C4-2B (cell line): ENCODE measurements around the gene RRP8.

Experiments
- H3K27ac ChIP-seq: fragments of 450-650 bp; 2 replicates; pipeline ENCODE4 v1.5.1; 2017
- CTCF ChIP-seq: fragments of 450-650 bp; conservative IDR thresholded peaks from 2 replicates; pipeline ENCODE4 v1.5.1; 2017; ENCODE audit warnings: mild to moderate bottlenecking
- ZFX ChIP-seq: fragments of 450-650 bp; IDR thresholded peaks from 2 replicates; pipeline ENCODE4 v1.6.1; 2017

Gene RRP8

GRCh38 chr11:6632116-6633073 lies 29.0 kb upstream of the RRP8 start:
- no peak overlapping the region for H3K27ac ChIP-seq
- TF ChIP-seq CTCF (no peak), ZFX (no peak)

GRCh38 chr11:6631361-6631890 lies 28.0 kb upstream of the RRP8 start:
- H3K27ac ChIP-seq = no peak overlapping the region
- TF ChIP-seq ZFX (no peak), CTCF (no peak)

- no peak for TF ChIP-seq CTCF
- TF ChIP-seq ZFX = no peak
- H3K27ac ChIP-seq = peak overlapping the region; percentile 46
These were observed 27.3 kb upstream of the RRP8 start for GRCh38 chr11:6630632-6631291.

DNA sequence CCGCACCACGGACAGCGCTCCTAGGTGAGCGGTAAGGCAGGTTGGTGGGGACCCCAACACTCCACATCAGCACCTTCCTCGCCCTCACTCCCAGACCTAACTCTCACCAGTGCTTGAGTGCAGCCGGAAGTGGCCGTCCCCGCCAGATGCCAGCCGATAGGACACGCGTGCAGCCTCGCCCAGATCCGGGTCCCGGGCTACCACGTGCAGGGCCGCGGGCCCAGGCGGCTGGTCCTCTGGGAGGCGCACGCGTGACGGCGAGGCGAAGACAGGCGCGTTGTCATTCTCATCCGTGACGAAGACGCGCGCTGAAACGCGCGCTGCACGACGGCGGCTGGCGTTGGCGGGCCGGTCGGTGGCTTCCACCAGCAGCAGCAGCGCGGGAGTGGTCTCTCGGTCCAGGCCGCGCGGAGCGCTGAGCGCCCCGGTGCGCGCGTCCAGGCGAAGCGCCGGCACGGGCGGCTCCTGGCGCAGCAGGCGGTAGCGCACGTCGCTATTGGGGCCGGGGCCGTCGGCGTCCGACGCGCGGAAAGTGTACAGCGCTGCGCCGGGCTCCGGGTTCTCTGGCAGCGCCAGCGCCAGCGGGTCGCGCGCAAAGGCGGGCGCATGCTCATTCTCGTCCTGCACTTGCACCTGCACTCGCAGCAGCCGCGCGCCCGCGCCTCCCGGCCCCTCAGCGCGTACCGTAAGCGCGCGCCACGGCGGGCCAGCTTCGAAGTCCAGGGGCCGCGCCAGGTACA lies 26.6 kb upstream of the RRP8 start:
- TF ChIP-seq ZFX (peak; percentile 42; the same call in 1 of the 2 replicates), CTCF (no peak)

DNA sequence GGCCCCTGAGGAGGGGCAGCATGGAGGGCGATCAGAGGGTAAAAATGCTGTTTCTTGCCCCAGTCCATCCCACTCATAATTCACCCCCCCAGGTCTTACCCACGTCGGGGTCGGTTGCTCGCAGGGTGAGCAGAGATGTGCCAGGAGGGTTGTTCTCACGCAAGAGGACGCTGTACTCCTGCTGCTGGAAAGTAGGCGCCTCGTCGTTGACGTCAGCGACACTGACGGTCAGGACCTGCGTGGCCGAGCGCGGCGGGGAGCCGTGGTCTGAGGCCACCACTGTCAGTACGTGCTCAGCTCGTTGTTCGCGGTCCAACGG lies 26.1 kb upstream of the RRP8 start:
- TF ChIP-seq ZFX (no peak), CTCF (no peak)
- peak overlapping the region; percentile 46 for H3K27ac ChIP-seq

More for the DNA sequence above, 26.6 kb upstream of the RRP8 start:
- peak overlapping the region; percentile 46 for H3K27ac ChIP-seq

GRCh38 chr11:6628526-6628925 lies 25.1 kb upstream of the RRP8 start:
- TF ChIP-seq ZFX = no peak
- TF ChIP-seq CTCF = no peak
- no peak overlapping the region for H3K27ac ChIP-seq
